Lower leg skin (tissue), 3 donors: ENCODE results near the gene BRS3.

Source experiments
- CTCF ChIP-seq, 3 donors: fragments of 450-650 bp; IDR thresholded peaks; one replicate each; pipeline ENCODE4 v1.5.1; 2016; ENCODE audit warnings: antibody characterized with exemption in 3 of 3, mild to moderate bottlenecking in 3 of 3, moderate library complexity in 2 of 3
- POLR2A ChIP-seq, 2 donors: fragments of 450-650 bp; IDR thresholded peaks; one replicate each; pipeline ENCODE4 v1.6.1; 2016 to 2017; ENCODE audit warnings: antibody characterized with exemption in 2 of 2, mild to moderate bottlenecking in 1 of 2, moderate library complexity in 1 of 2

- TF ChIP-seq CTCF (IDR thresholded peaks at IDR 0.05) (no peak), POLR2A (IDR thresholded peaks at IDR 0.05) (no peak)
Observed at GRCh38 chrX:136540226-136540625, 52.5 kb downstream of the BRS3 start.
